LNCaP clone FGC (cell line): ENCODE results near the gene ACOX1.

Source experiments
- DNase-seq: peaks from one replicate; pipeline ENCODE4 v3.0.0-alpha.2; 2011; ENCODE audit warnings: low read depth
- H3K4me3 ChIP-seq: 2 replicates; pipeline ENCODE4 v1.5.1; 2011; ENCODE audit warnings: mild to moderate bottlenecking, low read depth, low read length, control low read depth
- TF ChIP-seq, protein P1 (sequence below): IDR thresholded peaks from 2 replicates; pipeline ENCODE4 v1.5.1; 2012; ENCODE audit warnings: mild to moderate bottlenecking; ENCODE audit not compliant: control insufficient read depth, insufficient read depth; ENCODE audit errors: extremely low read depth

The ACOX1 gene

DNA sequence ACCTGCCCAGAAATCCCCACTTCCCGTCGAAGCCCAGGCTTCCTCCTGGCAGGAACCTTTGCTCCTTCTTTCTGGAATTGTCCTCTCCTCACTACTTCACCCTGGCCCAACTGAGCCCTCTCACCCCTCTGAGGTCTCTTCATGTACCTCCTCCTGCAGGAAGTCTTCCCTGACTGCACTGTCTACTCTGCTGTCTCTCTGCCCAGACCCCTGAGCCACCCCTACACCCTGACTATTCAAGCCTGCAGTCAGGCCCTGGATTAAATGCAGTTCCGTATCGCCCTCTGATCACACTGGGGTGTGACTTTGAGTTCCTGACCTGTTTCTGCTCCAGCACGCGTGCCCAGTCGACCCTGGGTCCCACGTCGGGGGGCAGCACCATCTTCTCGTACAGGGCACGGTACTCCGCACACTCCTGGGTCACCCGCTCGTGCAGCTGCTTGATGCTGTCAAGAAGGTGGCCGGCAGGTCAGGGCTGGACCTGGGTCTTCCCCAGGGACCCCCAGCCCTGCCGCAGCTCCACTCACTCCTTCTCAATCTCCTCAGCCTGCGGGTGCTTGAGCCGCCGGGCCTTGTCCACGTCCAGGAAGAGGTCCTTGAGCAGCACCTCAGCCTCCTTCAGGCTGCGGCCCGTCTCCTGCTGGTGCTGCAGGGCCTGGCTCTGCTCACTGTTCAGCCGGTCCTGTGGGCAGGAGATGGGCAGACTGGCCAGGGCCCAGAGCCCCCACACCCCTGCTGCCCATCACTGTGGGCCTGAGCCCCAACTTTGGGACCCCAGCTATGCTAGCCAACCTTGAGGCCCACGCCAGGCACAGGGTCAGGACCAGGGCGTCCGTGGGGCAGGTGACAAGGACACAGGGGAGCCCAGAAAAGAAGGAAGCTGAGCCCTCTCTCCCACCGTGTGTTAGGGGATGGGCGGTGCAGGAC lies 44.3 kb upstream of the ACOX1 start:
- TF ChIP-seq, protein P1, sequence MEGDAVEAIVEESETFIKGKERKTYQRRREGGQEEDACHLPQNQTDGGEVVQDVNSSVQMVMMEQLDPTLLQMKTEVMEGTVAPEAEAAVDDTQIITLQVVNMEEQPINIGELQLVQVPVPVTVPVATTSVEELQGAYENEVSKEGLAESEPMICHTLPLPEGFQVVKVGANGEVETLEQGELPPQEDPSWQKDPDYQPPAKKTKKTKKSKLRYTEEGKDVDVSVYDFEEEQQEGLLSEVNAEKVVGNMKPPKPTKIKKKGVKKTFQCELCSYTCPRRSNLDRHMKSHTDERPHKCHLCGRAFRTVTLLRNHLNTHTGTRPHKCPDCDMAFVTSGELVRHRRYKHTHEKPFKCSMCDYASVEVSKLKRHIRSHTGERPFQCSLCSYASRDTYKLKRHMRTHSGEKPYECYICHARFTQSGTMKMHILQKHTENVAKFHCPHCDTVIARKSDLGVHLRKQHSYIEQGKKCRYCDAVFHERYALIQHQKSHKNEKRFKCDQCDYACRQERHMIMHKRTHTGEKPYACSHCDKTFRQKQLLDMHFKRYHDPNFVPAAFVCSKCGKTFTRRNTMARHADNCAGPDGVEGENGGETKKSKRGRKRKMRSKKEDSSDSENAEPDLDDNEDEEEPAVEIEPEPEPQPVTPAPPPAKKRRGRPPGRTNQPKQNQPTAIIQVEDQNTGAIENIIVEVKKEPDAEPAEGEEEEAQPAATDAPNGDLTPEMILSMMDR = no peak
- no peak overlapping the region for H3K4me3 ChIP-seq
- DNase-seq = no peak

DNA sequence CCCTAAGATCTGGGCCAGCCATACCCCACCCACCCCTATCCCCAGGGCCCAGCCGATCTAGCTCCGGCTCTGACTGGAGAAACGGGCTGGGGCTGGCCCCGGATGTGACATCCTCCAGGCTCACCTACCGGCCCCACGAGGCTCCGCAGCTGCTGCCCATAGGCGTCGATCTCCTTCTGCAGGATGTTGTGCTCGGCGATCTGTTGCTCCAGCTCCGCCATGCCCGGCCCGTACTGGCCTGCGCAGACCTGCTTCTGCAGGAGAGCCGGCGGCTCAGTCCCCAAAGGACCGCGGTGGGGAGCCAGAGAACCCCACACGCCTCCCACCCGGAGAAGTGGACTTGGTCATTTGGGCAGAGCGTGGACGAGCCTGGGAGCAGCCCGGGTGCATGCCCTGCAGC lies 43.3 kb upstream of the ACOX1 start:
- no peak overlapping the region for H3K4me3 ChIP-seq
- TF ChIP-seq, protein P1 = no peak
- DNase-seq = no peak

DNA sequence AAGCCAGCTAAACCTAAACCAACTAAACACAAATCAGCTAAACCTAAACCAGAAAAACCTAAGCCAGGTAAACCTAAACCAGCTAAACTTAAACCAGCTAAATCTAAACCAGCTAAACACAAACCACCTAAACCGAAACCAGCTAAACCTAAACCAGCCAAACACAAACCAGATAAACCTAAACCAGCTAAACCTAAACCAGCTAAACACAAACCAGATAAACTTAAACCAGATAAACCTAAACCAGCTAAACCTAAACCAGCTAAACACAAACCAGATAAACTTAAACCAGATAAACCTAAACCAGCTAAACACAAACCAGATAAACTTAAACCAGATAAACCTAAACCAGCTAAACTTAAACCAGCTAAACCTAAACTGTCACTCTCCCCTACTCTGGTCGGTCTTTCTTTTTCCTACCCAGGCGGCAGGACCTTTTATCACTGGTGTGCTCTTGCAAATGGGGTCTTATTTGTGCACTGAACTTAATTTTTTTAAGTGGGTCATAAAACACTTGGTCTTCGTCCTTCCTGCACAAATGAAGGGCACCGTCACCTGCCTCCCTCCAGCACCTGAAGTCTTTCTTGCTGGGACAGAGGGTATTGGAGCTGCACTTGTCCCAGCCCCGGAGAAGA lies 41.0 kb upstream of the ACOX1 start:
- DNase-seq = no peak
- TF ChIP-seq, protein P1 = no peak
- H3K4me3 ChIP-seq = no peak overlapping the region

DNA sequence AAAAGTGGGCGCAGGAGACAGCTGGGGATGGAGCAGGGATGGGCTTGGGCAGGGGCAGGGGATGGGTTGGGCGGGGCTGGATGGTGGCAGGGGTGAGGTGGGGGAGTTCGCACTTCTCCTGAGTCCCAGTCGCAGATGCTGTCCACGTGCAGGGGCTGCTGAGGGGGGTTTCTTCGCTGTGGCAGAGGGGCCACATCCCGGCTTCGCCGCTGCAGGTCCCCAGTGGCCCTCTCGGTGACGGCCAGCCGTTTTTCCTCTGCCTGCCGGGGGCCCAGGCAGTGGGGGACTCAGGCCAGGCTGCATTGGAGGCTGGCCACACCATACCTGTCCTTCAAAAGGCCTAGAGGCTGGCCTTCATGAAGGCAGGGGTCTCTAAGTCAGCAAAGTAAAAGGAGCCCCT lies 39.8 kb upstream of the ACOX1 start:
- H3K4me3 ChIP-seq = no peak overlapping the region
- no peak for DNase-seq
- TF ChIP-seq, protein P1 = no peak

DNA sequence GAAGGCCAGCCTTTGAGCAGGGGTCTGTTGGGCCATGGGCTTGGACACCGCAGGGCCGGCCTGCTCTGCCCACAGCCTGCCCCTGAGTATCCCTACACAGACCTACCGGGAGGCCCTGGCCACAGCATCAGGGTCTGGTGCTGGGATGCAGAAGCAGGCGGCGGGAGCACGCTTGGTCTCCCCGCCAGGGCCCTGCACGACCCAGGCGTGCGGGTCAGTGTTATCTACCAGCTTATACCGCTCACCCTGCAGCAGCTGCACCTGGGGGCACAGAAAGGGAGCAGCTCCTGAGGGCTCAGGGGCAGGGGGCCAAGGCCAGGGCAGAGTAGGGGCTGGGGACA lies 39.3 kb upstream of the ACOX1 start:
- TF ChIP-seq, protein P1 = no peak
- DNase-seq = no peak
- H3K4me3 ChIP-seq = no peak overlapping the region

DNA sequence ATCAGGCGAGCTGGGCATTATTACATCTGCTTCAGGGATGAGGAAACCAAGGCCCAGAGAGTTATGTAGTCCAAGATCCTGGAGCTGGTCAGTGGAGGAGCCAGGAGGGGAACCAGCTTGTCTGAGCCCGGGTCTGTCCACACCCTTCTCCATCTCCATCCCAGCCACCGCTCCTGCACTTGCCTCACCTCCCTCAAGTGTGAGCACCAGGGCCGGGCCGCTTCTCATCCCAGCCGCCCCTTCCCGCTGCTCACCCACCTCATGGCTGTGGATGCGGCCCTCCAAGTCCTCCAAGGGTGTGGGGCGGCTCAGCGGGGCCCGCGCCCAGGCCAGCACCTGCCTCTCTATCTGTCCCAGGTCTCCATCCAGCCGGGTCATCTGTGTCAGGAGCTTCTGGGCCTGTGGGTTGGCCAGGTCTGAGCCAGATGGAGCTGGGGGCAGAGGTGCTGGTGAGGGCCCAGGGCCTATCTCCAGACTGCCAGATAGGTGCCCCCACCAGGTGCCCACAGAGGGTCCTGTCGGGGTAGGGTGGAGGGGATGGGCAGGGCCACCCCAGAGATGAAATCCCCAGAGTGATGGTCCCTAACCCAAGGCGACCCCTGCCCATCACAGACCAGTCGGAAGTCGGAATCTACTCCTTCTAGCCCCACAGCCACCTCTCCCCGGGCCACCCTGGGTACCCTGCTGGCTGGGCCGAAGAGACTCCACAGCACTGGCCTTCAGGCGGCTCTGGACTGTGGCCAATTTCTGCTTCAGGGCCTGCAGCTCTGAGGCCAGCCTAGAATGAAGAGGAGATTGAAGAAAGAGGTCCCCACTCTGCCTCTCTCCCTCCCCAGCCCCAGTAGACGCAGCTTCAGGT lies 38.7 kb upstream of the ACOX1 start:
- TF ChIP-seq, protein P1 = no peak
- DNase-seq = no peak

More for the DNA sequence above, 38.7 kb upstream of the ACOX1 start:
- H3K4me3 ChIP-seq = no peak overlapping the region
